Mesendoderm (in vitro differentiated cells): Measurements from ENCODE around the gene CEP128. TPM values are rescaled to one million over a fixed set of nuclear protein-coding genes. Genes with fewer than 3 reads are reported as not detected.
A peak's percentile ranks its signal among the peaks of the same experiment; 100 is the strongest.

Experiments
- DNase-seq: peaks from one replicate; pipeline ENCODE4 v3.0.0; 2013
- H2AK5ac ChIP-seq: 2 replicates; pipeline ENCODE4 v1.6.1; 2013; ENCODE audit warnings: low read length, inconsistent platforms
- H2BK120ac ChIP-seq: 2 replicates; pipeline ENCODE4 v1.6.1; 2013; ENCODE audit warnings: low read depth, mild to moderate bottlenecking, low read length, moderate library complexity, mixed read lengths
- H2BK15ac ChIP-seq: replicated peaks from 2 replicates; pipeline ENCODE4 v1.6.1; 2013; ENCODE audit warnings: low read depth, mild to moderate bottlenecking, moderate library complexity
- H2BK5ac ChIP-seq: 2 replicates; pipeline ENCODE4 v1.6.1; 2013; ENCODE audit warnings: low read length, inconsistent platforms
- H3K18ac ChIP-seq: 2 replicates; pipeline ENCODE4 v1.6.1; 2013; ENCODE audit warnings: mild to moderate bottlenecking, low read length, mixed read lengths
- H3K23ac ChIP-seq: one replicate; pipeline ENCODE4 v1.6.1; 2013; ENCODE audit warnings: low read length
- H3K27ac ChIP-seq: 2 replicates; pipeline ENCODE4 v1.5.1; 2013; ENCODE audit warnings: low read depth, mild to moderate bottlenecking, inconsistent platforms, low read length, moderate library complexity
- H3K27me3 ChIP-seq: 2 replicates; pipeline ENCODE4 v1.6.1; 2013; ENCODE audit warnings: low read length, control low read depth, mild to moderate bottlenecking, inconsistent platforms; ENCODE audit not compliant: insufficient read depth, poor library complexity
- H3K36me3 ChIP-seq: 2 replicates; pipeline ENCODE4 v1.6.1; 2013; ENCODE audit warnings: low read length, inconsistent platforms; ENCODE audit not compliant: control insufficient read depth, insufficient read depth
- H3K4ac ChIP-seq: one replicate; pipeline ENCODE4 v1.6.1; 2013; ENCODE audit warnings: low read depth, mild to moderate bottlenecking, low read length, moderate library complexity
- H3K4me1 ChIP-seq: 2 replicates; pipeline ENCODE4 v1.6.1; 2013; ENCODE audit warnings: low read depth, low read length, inconsistent platforms; ENCODE audit not compliant: control insufficient read depth
- H3K4me2 ChIP-seq: 2 replicates; pipeline ENCODE4 v1.6.1; 2013; ENCODE audit warnings: low read length
- H3K4me3 ChIP-seq: 2 replicates; pipeline ENCODE4 v1.5.1; 2013; ENCODE audit warnings: mild to moderate bottlenecking, low read length
- H3K56ac ChIP-seq: one replicate; pipeline ENCODE4 v1.6.1; 2013; ENCODE audit warnings: low read length
- H3K79me1 ChIP-seq: 2 replicates; pipeline ENCODE4 v1.6.1; 2013; ENCODE audit warnings: low read length, inconsistent platforms
- H3K79me2 ChIP-seq: 2 replicates; pipeline ENCODE4 v1.6.1; 2013; ENCODE audit warnings: mild to moderate bottlenecking, low read length; ENCODE audit not compliant: control insufficient read depth, insufficient read depth
- H3K9ac ChIP-seq: 2 replicates; pipeline ENCODE4 v1.6.1; 2013; ENCODE audit warnings: low read length, inconsistent platforms
- H4K5ac ChIP-seq: one replicate; pipeline ENCODE4 v1.6.1; 2013; ENCODE audit warnings: low read length
- H4K8ac ChIP-seq: one replicate; pipeline ENCODE4 v1.6.1; 2013; ENCODE audit warnings: low read depth, mild to moderate bottlenecking, control low read depth, low read length, moderate library complexity
- WGBS: extraction: QIAGEN DNeasy Blood & Tissue Kit; methylation state at CpG from one replicate; pipeline ENCODE4 v1.1.7; 2013; ENCODE audit warnings: low lambda C conversion rate, missing lambda C conversion rate; ENCODE audit not compliant: insufficient coverage; ENCODE audit errors: extremely low coverage; 5-methylcytosine and 5-hydroxymethylcytosine counted together
- polyA plus RNA-seq, 2 experiments: library from polyadenylated mRNA; stranded (reverse); fragments of 200-250 nt; gene quantifications; one replicate each; pipeline ENCODE4 v1.2.3, GENCODE V29; 2013

Gene CEP128
- 5.2 TPM for polyA plus RNA-seq (2013, experiment 1 of 2)
- polyA plus RNA-seq (2013, experiment 2 of 2) = 5.5 TPM

DNA sequence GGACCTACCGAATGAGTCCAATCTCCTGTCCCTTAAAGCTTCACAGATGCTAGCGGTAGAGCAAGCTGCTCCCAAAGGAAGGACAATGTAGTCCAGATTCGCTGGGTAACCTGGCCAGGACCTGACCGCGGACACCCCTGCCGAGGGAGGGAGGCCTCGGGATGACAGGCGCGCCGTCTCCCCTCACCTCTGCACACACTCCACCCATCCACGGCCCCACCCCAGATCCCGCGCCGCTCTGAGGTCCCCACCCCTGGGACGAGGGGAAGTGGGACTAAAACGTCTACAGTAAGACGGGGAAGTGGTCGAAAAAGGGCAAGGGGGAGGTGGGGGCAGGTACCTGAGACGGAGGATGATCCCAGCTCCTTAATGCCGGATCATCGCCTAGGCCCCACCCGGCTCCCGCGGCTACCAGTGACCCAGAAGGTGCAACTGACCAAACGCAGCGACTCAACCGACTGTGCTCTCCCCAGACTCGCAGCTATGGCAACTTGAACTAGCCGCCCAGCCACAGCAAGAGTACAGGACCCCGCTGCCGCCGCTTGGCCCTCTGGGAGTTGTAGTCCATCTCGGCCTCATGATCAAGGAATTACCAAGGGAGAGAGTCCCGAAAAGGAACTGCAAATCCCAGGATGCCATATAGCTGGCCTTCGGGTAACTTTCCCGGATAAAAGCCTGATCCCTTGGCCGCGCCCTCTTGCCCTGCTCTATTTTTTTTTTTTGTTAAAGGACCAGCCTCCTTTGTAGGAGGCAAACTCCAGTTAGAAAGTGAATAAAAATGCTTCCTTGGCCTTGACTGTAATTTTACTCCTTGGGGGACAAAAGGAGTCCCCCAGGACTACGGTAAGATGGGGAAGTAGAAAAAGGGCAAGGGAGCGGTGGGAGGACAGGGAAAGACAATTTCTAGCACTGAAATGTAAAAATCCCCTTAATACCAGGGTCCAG is at the start of gene CEP128:
TSS of gene CEP128 (minus strand) at position 498 of the 945 bp plus-strand sequence.
- H3K27me3 ChIP-seq = no peaks in the 10 kb centered on the region
- peak within 1 kb of the TSS; percentile 76 for H3K9ac ChIP-seq
- peak within 1 kb of the TSS; percentile 76 for H3K4me3 ChIP-seq
- H2BK120ac ChIP-seq = no peak within 1 kb of the TSS
- H3K79me2 ChIP-seq = peaks cover 3% of the 10 kb centered on the region
- peaks cover 7% of the 10 kb centered on the region for H3K79me1 ChIP-seq
- no peak within 1 kb of the TSS for H4K5ac ChIP-seq
- peak; percentile 99 for DNase-seq
- H3K27ac ChIP-seq = peak within 1 kb of the TSS; percentile 7
- no peak within 1 kb of the TSS for H2BK15ac ChIP-seq
- peak within 1 kb of the TSS; percentile 91 for H3K56ac ChIP-seq
- H2AK5ac ChIP-seq = no peak within 1 kb of the TSS
- peak within 1 kb of the TSS; percentile 95 for H4K8ac ChIP-seq
- H3K4me1 ChIP-seq = no peaks in the 10 kb centered on the region
- no CpG with 5 or more reads among the region's 40 CpGs for WGBS
- peak within 1 kb of the TSS; percentile 73 for H3K4me2 ChIP-seq
- no peak within 1 kb of the TSS for H3K23ac ChIP-seq
- H3K18ac ChIP-seq = peak within 1 kb of the TSS; percentile 89
- H3K4ac ChIP-seq = peak within 1 kb of the TSS; percentile 36
- H2BK5ac ChIP-seq = no peak within 1 kb of the TSS
- H3K36me3 ChIP-seq = no peaks in the 10 kb centered on the region

DNA sequence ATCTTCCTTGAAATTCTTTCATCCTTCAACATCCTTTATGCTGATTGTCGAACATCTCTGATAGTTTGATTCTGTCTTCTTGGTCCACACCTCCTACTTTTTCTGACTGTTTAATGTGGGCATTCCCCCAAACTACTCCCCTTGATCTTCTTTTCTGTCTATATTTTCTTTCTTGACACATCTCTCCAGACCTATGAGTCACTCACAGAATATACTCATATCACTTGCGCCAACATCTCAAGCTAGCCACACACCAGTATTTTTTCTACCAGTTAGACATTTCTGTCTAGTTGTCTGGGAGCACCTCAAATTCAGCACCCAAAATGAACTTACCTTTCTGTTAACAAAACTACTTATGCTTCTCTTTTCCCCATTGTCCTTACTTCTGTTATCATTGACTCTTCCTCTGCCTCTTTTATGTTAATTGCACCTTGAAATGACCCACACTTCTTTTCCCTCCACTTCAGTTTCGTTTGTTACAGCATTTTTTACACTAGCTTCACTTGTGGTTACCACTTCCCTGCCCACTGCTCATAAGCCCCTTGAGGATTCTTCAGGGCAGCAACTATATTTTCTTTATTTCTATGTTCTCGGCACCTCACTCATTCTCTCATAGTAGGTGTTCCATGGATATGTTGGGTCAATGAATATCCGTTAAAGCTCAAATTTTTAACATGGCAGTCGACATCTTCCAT is 47.3 kb upstream of the CEP128 start:
- H3K18ac ChIP-seq = no peak overlapping the region

DNA sequence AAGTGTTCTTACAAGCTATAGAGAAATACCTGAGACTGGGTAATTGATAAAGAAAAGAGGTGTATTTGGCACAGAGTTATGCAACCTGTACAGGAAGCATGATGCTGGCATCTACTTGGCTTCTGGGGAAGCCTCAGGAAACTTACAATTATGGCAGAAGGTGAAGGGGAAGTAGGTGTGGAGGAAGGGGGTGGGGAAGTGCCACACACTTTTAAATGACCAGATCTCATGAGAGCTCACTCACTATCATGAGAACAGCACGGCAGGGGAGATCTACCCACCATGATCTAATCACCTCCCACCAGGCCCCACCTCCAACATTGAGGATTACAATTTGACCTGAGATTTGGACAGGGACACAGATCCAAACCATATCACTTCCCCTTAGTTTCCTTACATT is 46.7 kb upstream of the CEP128 start:
- H4K5ac ChIP-seq = no peak overlapping the region
- H3K27ac ChIP-seq = no peak overlapping the region
- H3K56ac ChIP-seq = no peak overlapping the region
- H3K4me1 ChIP-seq = no peaks in the 10 kb centered on the region
- no peaks in the 10 kb centered on the region for H3K27me3 ChIP-seq
- H4K8ac ChIP-seq = no peak overlapping the region
- no peaks in the 10 kb centered on the region for H3K36me3 ChIP-seq
- no peak overlapping the region for H3K23ac ChIP-seq
- no peak overlapping the region for H3K9ac ChIP-seq
- H3K18ac ChIP-seq = no peak overlapping the region
- no CpG with 5 or more reads among the region's 1 CpG for WGBS
- no peak overlapping the region for H2BK120ac ChIP-seq
- H2BK5ac ChIP-seq = no peak overlapping the region
- no peak overlapping the region for H3K4me2 ChIP-seq
- H2AK5ac ChIP-seq = no peak overlapping the region
- no peak for DNase-seq
- no peak overlapping the region for H3K4ac ChIP-seq
- H2BK15ac ChIP-seq = no peak overlapping the region
- no peaks in the 10 kb centered on the region for H3K79me2 ChIP-seq
- H3K4me3 ChIP-seq = no peak overlapping the region
- H3K79me1 ChIP-seq = no peaks in the 10 kb centered on the region

More for the DNA sequence above, 47.3 kb upstream of the CEP128 start:
- Histone ChIP-seq H3K79me2 (no peaks in the 10 kb centered on the region), H3K27me3 (no peaks in the 10 kb centered on the region), H3K27ac (no peak overlapping the region), H3K4me1 (no peaks in the 10 kb centered on the region), H3K9ac (no peak overlapping the region), H2BK120ac (no peak overlapping the region), H2BK5ac (no peak overlapping the region), H2BK15ac (no peak overlapping the region), H3K4ac (no peak overlapping the region), H3K36me3 (no peaks in the 10 kb centered on the region), H3K79me1 (no peaks in the 10 kb centered on the region), H3K4me2 (no peak overlapping the region), H4K5ac (no peak overlapping the region), H2AK5ac (no peak overlapping the region), H3K4me3 (no peak overlapping the region), H3K56ac (no peak overlapping the region), H3K23ac (no peak overlapping the region), H4K8ac (no peak overlapping the region)
- DNase-seq = no peak
- no CpG with 5 or more reads among the region's 6 CpGs for WGBS

DNA sequence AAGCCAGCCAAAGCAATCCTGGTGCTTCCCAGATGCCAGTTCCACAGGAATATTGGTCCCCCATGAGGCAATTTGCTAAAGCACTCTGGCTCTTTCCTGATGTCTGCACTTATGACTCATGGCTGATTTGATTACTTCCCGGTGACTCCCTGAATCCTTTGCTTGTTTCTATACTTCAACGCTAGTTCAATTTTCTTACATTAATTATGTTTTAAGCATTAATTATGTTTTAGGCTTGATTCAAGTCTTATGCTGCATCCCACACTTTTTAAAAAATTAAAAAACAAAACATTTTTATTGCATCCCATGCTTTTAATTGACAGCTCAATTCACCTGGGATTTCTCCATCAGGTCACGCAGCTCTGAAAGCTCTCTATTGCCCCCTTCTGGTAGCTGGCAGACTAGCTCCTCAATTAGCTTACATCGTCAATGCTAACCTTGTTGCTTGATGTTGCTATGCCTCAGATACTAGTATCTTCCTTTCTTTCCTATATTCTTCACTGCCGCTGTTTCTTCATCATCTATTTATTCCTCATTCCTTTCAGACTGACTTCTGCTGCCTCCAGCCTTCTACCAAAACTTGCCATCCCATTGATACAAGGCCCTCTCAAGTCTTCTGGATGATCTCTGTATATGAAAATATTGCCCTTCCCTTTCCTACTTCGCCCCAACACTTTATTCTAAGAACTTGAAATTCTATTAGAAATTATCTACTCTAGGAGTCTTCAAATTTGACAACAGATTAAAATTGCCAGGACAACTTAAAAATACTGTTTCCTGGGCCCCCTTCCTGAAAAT is 45.9 kb upstream of the CEP128 start:
- Histone ChIP-seq H3K4me1 (no peaks in the 10 kb centered on the region), H2BK120ac (no peak overlapping the region), H3K18ac (no peak overlapping the region), H2BK5ac (no peak overlapping the region), H3K23ac (no peak overlapping the region), H3K56ac (no peak overlapping the region), H3K27me3 (no peaks in the 10 kb centered on the region), H4K5ac (no peak overlapping the region), H3K79me2 (no peaks in the 10 kb centered on the region), H3K27ac (no peak overlapping the region), H3K36me3 (no peaks in the 10 kb centered on the region), H3K4me3 (no peak overlapping the region), H3K4me2 (no peak overlapping the region), H3K9ac (no peak overlapping the region), H3K79me1 (no peaks in the 10 kb centered on the region), H2BK15ac (no peak overlapping the region), H4K8ac (no peak overlapping the region), H3K4ac (no peak overlapping the region), H2AK5ac (no peak overlapping the region)
- no CpG with 5 or more reads among the region's 6 CpGs for WGBS
- DNase-seq = peak; percentile 83

DNA sequence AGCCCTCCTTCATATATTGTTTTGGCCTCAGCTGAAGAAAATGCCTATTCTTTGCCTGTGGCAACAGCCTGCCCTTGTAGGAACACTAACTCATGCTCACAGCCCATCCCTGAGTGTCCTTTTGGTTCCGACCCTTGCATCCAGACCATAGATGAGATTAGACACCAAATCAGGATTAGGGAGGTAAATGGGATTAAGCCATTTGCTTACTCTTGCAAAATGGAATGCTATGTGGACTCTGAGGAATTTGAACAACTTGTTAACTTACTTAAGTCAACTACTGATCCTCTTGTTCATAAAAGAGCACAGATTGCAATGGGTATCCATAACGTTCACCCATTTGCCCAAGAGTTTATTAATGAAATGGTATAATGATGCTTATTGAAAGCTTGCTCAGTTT is 41.2 kb upstream of the CEP128 start:
- Histone ChIP-seq H2BK5ac (no peak overlapping the region), H3K27ac (no peak overlapping the region), H3K18ac (no peak overlapping the region), H2BK120ac (no peak overlapping the region), H4K8ac (no peak overlapping the region), H2BK15ac (no peak overlapping the region), H3K36me3 (no peaks in the 10 kb centered on the region), H3K23ac (no peak overlapping the region), H3K56ac (no peak overlapping the region), H3K9ac (no peak overlapping the region), H3K4me3 (no peak overlapping the region), H4K5ac (no peak overlapping the region), H3K79me2 (no peaks in the 10 kb centered on the region), H3K27me3 (no peaks in the 10 kb centered on the region), H3K4me2 (no peak overlapping the region), H2AK5ac (no peak overlapping the region), H3K4me1 (no peaks in the 10 kb centered on the region), H3K4ac (no peak overlapping the region), H3K79me1 (no peaks in the 10 kb centered on the region)
- WGBS = no CpG with 5 or more reads among the region's 2 CpGs
- DNase-seq = peak; percentile 55
